ENCODE measurements around the gene LRP1B.

LRP1B gene

GRCh38 chr2:141062443-141062842 is 1068.4 kb downstream of the LRP1B start:
- TF ChIP-seq CTCF (IDR thresholded peaks at IDR 0.05; ENCODE audit: control insufficient read depth, extremely low read depth, insufficient read depth) = no peak
- no peak overlapping the region for H3K4me3 ChIP-seq (ENCODE audit: low read depth, low read length)
- DNase-seq (ENCODE audit: low read depth) = no peak

- no peak overlapping the region for H3K4me3 ChIP-seq (ENCODE audit: low read depth, low read length)
- no peak for TF ChIP-seq CTCF (IDR thresholded peaks at IDR 0.05; ENCODE audit: control insufficient read depth, extremely low read depth, insufficient read depth)
- DNase-seq (ENCODE audit: low read depth) = no peak
Observed at GRCh38 chr2:141062031-141062430, 1068.8 kb downstream of the LRP1B start.

GRCh38 chr2:141058556-141058955 is 1072.3 kb downstream of the LRP1B start:
- no peak overlapping the region for H3K4me3 ChIP-seq (ENCODE audit: low read depth, low read length)
- no peak for TF ChIP-seq CTCF (IDR thresholded peaks at IDR 0.05; ENCODE audit: control insufficient read depth, extremely low read depth, insufficient read depth)
- no peak for DNase-seq (ENCODE audit: low read depth)

- H3K4me3 ChIP-seq (ENCODE audit: low read depth, low read length) = no peak overlapping the region
- no peak for DNase-seq (ENCODE audit: low read depth)
- no peak for TF ChIP-seq CTCF (IDR thresholded peaks at IDR 0.05; ENCODE audit: control insufficient read depth, extremely low read depth, insufficient read depth)
Observed at GRCh38 chr2:141055531-141055930, 1075.3 kb downstream of the LRP1B start.

GRCh38 chr2:141048951-141049350 is 1081.9 kb downstream of the LRP1B start:
- H3K4me3 ChIP-seq (ENCODE audit: low read depth, low read length) = no peak overlapping the region
- DNase-seq (ENCODE audit: low read depth) = no peak
- TF ChIP-seq CTCF (IDR thresholded peaks at IDR 0.05; ENCODE audit: control insufficient read depth, extremely low read depth, insufficient read depth) = no peak

GRCh38 chr2:141041281-141041680 is 1089.5 kb downstream of the LRP1B start:
- no peak overlapping the region for H3K4me3 ChIP-seq (ENCODE audit: low read depth, low read length)
- no peak for TF ChIP-seq CTCF (IDR thresholded peaks at IDR 0.05; ENCODE audit: control insufficient read depth, extremely low read depth, insufficient read depth)
- no peak for DNase-seq (ENCODE audit: low read depth)

- no peak for DNase-seq (ENCODE audit: low read depth)
- H3K4me3 ChIP-seq (ENCODE audit: low read depth, low read length) = no peak overlapping the region
- TF ChIP-seq CTCF (IDR thresholded peaks at IDR 0.05; ENCODE audit: control insufficient read depth, extremely low read depth, insufficient read depth) = no peak
Observed at GRCh38 chr2:141038341-141038740, 1092.5 kb downstream of the LRP1B start.

Data from LNCaP clone FGC (cell line).